SH-SY5Y (cell line): Measurements from ENCODE around the gene RIMKLA.

Experiments
- GATA2 ChIP-seq: IDR thresholded peaks from 2 replicates; pipeline ENCODE4 v1.6.1; 2011; ENCODE audit warnings: mild to moderate bottlenecking, low read depth, low read length
- GATA3 ChIP-seq: IDR thresholded peaks from 2 replicates; pipeline ENCODE4 v1.6.1; 2011; ENCODE audit warnings: low read depth, mild to moderate bottlenecking, low read length, moderate library complexity

GRCh38 chr1:42332877-42333276 is 47.7 kb upstream of the RIMKLA start:
- TF ChIP-seq GATA3 = no peak
- TF ChIP-seq GATA2 = no peak
